HG02938 (cell line): Measurements from ENCODE around the gene GABPB2.

Experiments
- ATAC-seq: cut with Tn5 transposase; IDR thresholded peaks from one replicate; pipeline ENCODE4 v1.9.1; 2021; ENCODE audit warnings: mild to moderate bottlenecking, moderate library complexity; ENCODE audit not compliant: unreplicated experiment

GABPB2 gene

DNA sequence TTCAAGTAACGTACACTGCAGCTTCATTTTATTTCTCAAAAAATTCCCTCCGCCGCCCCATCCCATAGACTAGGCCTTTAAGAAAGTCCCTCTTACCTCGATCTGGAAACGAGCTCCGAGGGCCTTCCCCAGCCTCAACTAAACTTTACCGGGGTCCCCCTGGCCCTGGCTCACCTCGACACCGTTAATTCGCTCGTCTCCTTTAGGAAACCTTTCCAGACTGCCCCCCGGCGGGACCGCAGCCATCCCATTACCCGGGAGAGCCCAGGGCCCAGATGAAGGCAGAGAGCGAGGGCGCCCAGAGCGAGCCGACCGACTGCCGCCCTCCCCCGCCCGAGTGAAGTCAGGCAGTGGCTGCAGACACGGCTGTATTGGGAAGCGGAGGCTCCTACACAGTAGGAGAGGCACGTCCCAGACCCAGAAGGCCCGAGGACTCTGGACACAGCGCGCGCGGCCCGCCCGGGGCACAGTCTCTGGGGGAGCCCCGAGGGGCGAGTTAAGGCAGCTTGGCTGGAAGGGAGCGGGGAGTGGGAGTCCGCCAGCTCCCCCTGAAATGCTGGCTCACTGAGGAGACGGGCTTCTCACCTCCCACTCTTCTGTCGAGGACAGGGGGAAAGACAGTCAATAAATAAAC lies 61.3 kb downstream of the GABPB2 start:
- no peak for ATAC-seq

DNA sequence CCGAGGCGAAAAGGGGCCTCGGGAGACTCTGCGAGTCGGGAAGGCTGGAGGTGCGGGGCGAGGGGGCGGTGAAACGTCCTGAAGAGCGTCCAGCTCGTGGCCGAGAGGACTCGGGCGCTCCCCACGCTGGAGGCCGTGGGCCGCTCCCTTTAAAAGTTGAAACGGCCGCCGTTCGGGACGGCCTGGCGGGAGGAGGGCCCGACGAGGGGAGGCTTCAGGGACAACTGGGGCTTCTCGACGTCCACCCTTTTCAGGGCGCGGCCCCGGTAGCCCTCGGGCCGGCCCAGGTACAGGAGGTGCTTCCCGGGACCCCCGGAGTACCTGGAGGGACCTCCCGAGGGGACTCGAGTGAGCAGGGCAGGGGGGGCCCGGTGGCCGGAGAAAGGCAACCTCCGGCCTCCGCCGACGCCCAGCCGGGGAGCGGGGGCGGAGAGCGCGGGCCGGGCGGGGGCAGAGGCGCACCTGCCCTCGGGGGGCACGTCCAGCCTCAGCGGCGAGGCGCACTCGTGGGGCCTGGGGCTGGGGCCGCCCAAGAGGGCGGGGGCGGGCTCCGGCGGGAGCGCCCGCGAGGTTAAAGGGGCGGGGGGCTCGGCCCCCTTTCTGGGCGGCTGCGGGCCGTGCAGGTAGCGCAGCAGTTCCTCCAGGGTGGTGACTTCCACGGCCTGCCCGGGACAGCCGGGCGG lies 61.9 kb downstream of the GABPB2 start:
- ATAC-seq = no peak

DNA sequence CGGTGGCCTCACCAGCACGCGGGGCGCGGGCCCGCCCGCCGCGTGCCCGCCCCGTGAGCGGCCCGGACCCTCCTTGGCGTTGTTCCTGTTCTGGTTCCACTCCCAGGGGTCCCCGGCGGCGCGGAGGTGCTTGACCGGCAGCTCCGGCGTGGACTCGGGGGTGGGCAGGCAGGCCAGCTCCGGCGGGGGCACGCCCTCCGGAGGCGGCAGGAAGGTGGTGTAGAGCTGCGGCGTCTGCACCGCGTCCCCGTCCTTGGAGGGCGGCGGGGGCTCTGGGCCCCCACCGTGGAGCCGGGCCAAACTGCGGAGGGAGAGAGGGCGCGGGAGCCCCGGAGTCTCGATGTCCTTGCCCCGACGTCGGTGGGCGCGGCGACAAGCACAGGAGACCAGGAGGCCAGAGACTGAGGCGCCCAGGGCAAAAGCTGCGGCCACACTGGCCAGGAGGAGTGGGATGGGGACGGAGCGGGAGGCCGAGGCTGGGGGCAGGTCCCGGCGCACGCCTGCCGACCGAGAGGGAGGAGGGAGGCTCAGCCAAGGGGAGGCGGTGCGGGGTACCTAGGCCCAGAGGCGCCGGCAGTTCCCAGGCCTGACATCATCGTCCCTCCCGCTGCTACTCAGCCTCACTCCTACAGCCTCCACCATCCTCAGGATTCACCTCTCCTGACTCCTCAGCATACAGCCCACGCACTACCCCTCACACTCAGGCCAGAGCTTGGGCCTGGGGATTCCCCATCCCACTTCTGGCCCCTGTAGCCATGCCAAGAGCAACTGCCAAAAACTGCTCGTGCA lies 62.7 kb downstream of the GABPB2 start:
- no peak for ATAC-seq

DNA sequence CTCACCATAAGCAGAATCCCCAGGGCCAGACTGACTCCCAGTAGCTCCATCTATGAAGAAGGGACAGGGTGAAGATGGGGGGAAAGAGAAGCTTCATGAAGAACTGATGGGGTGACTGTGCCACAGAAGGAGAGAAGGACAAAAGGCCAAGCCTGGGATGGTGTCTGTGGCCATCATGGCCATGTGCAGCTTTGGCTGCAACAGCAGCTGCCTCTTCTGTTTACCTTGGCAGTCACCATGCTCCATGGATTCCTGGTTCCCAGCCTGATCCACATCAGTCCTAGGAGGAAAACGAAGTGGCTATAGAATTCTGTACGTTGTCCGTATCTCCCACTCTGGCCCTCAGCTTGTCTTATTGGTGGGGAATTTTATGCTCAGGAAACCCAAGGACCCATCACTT lies 63.8 kb downstream of the GABPB2 start:
- ATAC-seq = no peak

DNA sequence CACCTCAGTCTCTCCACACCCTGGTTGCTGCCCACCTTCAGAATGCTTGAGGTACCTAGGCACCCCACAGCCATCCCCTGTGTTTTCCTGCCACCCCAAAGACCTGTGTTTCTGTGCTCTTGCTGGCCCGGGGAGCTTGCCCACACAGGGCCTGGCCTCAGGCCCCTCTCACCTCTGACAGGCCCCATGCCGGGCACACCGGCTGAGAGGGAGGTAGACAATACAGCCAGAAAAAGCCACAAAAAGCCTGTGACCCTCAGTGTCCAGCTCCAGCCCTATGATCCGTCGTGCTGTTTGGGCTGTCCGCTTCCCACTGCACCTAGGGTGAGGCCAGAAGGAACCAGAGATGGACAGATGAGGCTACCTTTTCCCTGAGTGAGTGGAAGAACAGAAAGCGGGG lies 64.4 kb downstream of the GABPB2 start:
- no peak for ATAC-seq

DNA sequence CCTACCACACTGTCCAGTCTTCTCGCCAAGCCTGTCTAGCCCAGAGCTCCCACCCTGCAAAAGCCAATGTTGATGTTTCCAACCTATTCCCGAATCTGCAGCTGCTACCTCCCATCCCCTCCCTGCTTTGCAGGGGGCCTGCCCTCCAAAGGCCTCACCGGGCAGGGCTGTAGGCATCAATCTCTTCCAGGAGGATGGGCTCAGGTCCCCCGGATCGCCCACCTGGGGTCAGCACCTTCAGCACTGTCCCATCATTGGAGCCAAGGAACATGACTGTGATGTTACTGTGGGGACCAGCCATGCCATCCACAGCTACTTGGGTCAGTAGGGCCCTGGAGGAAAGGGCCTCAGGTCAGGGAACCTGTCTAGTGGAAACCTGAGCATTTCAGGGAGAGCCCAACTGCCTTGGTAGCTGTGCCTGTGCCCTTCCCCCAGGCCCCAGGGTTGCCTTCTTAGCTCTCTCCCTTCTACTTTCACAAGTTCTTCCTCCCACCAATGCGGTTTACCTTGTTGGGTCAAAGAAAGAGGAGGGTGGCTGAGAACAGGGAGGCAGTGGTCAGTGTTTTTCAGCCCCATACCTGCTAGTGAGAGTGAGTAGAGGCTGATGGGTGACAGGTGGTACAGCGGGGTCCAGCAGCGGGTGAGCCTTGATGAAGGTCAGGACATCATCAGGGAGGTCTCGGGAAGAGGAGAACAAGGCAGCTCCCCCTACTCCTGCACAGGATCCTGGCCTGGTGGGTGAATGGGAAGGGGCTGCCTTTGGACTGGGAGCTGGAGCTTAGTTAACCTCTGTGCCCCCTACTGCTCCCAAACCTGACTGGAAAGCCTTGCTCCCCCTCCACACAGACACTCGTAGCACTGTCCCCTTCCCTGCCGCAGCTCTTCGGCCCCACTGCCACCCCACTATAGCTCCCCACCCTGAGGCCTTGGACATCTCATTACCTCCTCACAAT lies 65.1 kb downstream of the GABPB2 start:
- no peak for ATAC-seq

DNA sequence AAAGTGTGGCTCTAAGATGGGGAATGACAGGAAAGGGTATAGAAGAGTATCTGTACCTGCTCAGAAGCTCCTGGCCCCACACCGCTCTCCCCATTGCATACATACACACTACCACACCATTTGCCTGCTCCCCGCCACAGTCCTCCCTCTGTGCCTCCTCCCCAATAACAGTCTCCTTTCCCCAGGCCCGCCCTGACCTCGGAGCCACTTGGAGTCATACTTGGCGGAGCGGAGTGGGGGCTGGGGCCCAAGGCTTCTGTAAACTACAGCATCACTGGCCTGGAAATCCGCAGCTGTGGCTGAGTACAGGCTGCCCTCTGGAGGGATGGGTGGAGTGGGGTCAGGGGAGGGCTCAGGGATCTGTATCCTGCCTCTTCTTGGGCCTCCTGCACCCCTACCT lies 67.2 kb downstream of the GABPB2 start:
- no peak for ATAC-seq

DNA sequence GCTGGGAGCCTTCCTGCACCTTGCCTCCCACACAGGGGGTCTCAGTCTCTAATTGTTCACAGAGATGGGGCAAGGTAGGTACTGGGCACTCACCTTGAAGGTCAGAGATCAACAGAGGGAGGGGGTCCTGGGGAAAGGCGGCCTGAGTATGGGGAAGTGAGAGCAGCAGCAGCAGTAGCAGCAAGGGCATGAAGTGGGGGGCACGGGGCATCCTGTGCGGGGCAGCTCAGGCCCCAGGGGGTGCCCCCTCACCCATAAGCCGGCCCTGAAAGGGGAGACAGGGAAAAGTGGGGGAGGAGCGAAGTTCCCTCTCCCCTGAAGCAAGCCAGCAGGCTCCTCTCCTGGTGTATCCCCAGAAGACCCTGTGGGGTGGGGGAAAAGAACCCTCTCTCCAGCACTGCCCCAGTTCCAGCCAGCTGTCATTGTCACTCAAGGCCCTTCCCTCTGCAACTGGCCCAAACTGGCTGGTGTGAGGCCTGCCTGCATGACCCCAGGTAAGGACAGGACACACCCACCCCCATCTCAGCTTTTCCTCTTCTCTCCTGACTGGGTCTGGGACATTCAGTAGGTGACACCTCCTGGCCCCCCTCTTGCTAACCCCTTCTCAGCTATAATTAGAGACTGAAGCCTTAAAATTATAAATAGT lies 72.0 kb downstream of the GABPB2 start:
- ATAC-seq = no peak

DNA sequence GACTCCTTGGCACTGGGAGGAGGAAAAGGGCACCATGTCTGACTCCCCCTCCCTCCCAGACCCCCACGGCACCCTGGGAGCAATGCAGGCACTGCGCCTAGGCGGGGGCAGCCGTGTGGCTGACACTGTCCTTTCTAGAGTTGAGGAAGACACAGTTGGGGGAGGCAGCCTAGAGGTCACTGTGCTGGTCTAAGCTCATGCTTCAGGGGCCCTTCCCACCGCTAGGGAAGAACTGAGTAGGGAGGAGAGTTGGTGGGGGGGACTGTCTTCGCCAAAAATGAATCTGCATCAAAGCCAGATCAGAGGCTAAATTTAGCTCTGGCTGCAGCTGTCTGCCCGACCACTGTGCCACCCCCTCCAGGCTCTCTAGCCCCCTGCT lies 72.5 kb downstream of the GABPB2 start:
- ATAC-seq = no peak

DNA sequence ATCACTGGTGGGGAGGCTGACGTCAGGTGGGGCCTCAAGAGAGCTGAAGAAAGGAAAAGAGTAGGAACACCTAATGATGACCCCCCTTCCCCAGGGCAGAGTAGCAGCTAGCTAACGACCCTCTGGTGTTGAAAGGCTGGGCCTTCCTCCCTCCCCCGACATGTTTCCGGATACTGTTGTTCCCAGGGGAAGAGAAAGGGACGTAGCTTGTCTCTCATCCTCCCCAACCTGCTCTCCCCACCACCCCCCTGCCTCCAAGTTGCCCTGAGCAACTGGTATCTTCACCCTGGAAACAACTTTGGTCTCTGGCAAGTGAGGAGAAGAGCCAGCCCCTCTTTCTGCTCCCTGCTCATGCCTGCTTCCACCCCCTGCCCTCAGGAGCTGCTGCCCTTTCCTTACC lies 73.4 kb downstream of the GABPB2 start:
- ATAC-seq = no peak

DNA sequence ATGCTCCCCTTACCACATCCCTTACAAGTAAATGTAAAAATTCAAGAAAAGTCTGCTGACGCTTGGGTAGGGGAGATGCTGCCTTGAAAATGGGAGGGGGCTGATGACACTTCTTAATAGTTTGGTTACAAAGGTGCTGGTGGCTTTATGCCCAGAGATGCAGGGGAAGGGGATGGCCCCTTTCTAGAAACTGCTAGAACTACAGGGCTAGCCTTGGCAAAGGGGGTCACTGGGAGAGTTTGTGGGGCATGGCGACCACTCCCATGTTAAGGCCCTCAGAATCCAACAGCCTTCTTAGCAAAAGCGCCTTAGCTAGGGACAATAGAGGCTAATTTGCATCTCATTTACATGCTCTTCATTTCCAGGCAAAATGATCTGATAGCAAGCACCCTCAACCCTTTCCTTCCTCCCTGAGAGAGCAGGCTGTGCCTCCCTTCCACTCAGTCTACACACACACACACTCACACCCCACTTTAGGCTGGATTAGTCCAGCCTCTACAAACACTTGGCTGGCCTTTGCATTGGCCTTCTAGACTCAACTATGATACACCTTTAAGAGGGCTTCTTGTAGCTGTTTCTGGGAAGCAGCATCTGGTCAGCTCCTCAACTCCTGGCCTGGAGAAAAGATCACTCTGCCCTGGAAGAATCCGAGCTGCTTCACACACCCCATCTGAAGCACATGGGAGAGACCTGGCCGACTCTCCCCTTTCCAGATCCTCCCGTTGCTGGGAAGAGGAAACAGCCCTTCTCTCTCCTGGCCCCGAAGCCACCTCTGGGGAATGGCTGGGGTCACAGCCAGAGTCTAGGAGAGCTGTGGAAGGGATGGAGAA lies 74.1 kb downstream of the GABPB2 start:
- ATAC-seq = no peak

DNA sequence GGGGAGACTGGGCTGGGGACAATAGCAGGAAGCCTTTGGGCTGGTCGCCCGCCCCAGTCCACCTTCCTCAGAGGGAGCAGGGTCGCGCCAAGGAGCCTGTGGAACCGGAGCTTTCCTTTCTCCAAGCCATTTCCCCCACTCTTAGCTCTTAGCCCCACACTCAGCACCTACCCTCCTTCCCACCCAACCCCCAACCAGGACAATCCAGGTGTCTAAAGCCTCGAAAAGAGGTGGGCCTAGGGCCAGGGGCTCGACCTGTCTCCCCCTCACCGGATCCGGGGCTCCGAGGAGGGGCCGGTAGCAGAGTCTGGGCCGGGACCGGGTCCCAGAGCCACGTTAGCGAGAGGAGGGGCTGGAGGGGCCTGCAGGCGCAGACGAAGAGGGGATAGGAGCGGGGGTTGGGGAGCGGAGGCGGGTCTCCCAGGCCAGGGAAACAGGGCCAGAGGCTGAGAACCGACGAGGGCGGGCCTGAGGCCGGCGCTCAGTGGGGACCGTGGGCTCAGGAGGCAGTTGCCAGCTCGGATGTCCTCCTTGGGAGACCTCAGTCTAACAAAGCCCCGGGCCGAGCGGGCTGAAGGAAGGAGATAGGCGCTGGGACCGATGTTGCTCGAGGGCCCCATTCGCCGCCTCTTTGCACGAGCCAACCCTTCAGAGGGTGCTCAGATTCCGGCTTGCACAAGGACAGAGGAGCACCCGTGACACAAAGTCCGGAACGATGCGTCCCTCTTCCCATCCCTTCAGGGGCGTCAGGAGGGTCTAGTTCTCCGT lies 74.9 kb downstream of the GABPB2 start:
- no peak for ATAC-seq

DNA sequence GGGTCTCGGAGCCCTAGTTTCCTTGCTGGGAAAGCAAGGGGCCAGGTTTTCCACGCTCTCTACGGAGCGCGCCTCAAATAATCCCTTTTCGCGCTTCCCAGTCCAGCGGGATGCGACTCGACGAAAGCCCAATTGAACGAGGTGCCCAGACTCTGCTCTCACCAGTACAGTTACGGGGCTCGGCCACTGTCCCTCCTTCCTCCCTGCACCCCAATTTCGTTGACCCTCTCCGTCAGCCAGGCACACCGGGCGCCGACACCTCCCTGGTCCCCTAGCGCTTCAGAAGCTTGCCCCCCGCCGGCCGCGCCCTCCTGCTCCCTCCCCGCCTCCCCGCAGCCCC lies 75.5 kb downstream of the GABPB2 start:
- ATAC-seq = no peak

DNA sequence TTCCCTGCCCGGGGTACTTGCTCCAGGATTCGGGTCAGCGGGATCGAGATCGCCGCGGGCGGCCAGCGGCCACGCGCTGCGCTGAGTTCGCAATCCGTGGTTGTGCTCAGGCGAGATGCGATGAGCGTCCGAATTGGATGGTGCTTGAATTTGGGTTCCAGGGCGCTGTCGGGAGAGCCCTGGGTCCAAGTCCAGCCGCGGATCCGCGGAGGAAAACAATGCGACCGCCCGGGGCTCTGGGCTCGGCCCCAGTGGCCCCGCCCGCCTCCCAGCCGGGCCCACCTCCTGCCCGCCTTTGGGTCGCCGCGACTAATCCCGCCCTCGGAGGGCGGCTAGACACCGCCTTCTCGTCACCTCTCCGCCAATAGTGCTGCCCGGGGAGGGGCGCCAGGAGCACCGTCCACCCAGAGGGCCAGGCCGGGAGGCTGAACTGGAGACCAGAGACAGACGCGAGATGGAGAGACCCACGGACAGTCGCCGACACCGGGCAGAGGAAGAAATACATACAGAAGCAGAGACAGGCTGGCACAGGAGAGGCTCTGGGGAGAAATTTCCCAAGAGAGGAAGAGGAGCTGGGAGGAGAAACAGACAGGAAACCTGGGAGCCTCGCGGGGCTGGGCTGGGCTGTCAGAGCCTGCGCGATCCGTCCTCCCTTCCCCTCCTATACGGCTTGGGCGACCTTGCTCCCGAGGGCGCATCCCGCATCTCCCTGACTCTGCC lies 76.0 kb downstream of the GABPB2 start, which contains the start of gene SEMA6C:
SEMA6C (minus strand) TSS at position 220 of the 720 bp plus-strand sequence. CDS start 4,010 bp downstream, outside the sequence.
- ATAC-seq = peak; percentile 95

DNA sequence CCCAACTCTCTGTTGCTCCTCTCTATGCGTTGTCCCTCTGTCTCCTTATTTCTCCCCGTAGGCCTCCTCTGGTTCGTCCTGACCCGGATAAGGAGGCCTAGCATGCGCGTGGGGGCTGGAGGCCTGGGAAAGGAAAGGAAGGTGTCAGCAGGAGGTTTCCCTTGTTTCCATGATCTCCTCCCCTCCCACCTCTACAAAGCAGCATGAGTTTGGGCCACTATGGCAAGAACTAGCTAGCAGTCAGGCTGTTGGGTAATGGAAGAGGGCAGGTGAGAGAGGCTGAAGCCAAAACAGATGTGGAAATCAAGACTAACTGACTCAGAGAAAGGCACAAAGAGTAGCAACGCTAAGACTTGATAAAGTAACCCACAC lies 76.6 kb downstream of the GABPB2 start:
- no peak for ATAC-seq

DNA sequence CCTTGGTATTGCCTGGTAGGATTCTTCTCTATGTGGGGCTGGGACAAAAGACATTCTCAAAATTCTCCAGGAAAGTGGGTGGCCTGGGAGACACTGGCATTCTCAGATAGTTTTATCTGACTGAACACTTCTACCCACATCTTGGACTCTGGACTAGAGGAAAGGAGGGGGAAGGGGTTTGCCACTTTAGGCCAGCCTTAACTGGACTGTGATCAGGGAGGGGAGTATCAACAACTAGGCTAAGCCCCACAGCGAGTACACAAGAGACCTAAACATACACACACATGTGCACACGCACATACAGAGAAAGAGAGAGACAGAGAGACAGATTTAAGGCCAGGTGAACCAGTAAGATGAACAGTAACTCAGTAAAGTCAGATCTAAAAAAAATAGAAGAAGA lies 77.1 kb downstream of the GABPB2 start:
- no peak for ATAC-seq

DNA sequence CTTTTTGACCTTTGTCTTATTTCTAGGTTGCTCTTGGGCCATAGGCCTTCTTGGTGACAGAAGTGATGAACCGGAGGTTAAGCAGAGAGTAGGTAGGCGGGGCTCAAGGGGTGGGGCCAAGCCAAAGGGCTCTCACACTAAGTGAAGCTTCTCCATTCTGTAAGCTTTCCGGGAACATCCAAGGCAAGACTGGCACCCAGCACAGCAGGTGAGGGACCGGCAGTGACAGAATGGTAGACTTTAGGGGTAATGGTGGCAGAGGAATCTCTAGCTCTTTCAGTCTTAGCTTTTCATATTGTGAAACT lies 85.9 kb downstream of the GABPB2 start, which contains the start of gene TNFAIP8L2:
TNFAIP8L2 (plus strand) TSS at position 135 of the 305 bp plus-strand sequence. CDS start 2,049 bp downstream, outside the sequence.
- ATAC-seq = no peak

DNA sequence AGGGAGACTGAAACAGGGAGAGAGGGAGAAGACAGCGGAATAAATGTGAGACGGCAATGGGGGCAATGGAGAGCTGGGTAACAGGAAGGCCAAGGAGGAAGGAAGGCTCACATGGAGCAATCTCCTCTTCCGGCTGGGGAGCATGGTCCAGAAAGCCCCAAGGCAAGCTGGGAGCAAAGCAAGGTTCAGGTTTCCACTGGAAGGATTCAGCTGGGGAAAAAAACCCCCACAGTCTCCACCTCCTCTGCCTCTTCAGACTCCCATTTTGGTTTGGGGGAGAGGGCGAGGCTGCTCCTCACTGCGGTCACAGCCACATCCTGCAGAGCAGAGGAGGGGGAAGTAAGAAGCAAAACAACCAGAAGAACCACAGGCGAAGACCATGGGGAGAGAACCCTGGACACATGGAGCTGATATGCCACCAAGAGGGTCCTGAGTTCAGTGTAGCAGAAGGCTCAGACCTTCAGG lies 86.5 kb downstream of the GABPB2 start:
- ATAC-seq = no peak
